ENCODE data around the gene PDE11A.
"Not testable (repeated sequence)": the region's sequence is repeated elsewhere in the genome, so short reads cannot be mapped to it uniquely, and the experiment has no call there.

Gene PDE11A

GRCh38 chr2:178008636-178009289 is 63.8 kb downstream of the PDE11A start:
- peak; percentile 90 for DNase-seq

- DNase-seq = no peak
These were observed 65.9 kb downstream of the PDE11A start for GRCh38 chr2:178006710-178007109.

- DNase-seq = no peak
These were observed 66.8 kb downstream of the PDE11A start for GRCh38 chr2:178005756-178006155.

- no peak for DNase-seq
These were observed 70.5 kb downstream of the PDE11A start for GRCh38 chr2:178002038-178002437.

- no peak for DNase-seq
These were observed 73.6 kb downstream of the PDE11A start for GRCh38 chr2:177998996-177999395.

GRCh38 chr2:177998006-177998405 is 74.6 kb downstream of the PDE11A start:
- DNase-seq = no peak

GRCh38 chr2:177992992-177993391 is 79.6 kb downstream of the PDE11A start:
- no peak for DNase-seq

- DNase-seq = no peak
These were observed 83.3 kb downstream of the PDE11A start for GRCh38 chr2:177989029-177989885.

GRCh38 chr2:177984749-177985148 is 87.8 kb downstream of the PDE11A start:
- DNase-seq = peak; percentile 34

- DNase-seq = peak; percentile 62
These were observed 89.3 kb downstream of the PDE11A start for GRCh38 chr2:177983183-177983788.

- no peak for DNase-seq
These were observed 99.8 kb downstream of the PDE11A start for GRCh38 chr2:177972782-177973181.

GRCh38 chr2:177972123-177972522 is 100.5 kb downstream of the PDE11A start:
- no peak for DNase-seq

GRCh38 chr2:177970670-177971454 is 101.7 kb downstream of the PDE11A start:
- DNase-seq = no peak

GRCh38 chr2:177964892-177965291 is 107.7 kb downstream of the PDE11A start:
- no peak for DNase-seq

GRCh38 chr2:177952151-177952550 is 120.4 kb downstream of the PDE11A start:
- DNase-seq = no peak

- DNase-seq = not testable (repeated sequence)
These were observed 125.0 kb downstream of the PDE11A start for GRCh38 chr2:177947598-177947997.

GRCh38 chr2:177944530-177944929 is 128.0 kb downstream of the PDE11A start:
- DNase-seq = not testable (repeated sequence)

- no peak for DNase-seq
These were observed 129.8 kb downstream of the PDE11A start for GRCh38 chr2:177942731-177943130.

GRCh38 chr2:177939211-177939610 is 133.4 kb downstream of the PDE11A start:
- DNase-seq = no peak

GRCh38 chr2:177930916-177931315 is 141.7 kb downstream of the PDE11A start:
- DNase-seq = no peak

GRCh38 chr2:177929662-177930522 is 142.7 kb downstream of the PDE11A start:
- DNase-seq = peak; percentile 15

GRCh38 chr2:177923323-177923722 is 149.3 kb downstream of the PDE11A start:
- DNase-seq = no peak
